Measurements from ENCODE around the gene NLRP13. TPM values are rescaled to one million over a fixed set of nuclear protein-coding genes. Genes with fewer than 3 reads are reported as not detected.

NLRP13 gene
- total and polyA plus RNA-seq, 7 donors = not detected

DNA sequence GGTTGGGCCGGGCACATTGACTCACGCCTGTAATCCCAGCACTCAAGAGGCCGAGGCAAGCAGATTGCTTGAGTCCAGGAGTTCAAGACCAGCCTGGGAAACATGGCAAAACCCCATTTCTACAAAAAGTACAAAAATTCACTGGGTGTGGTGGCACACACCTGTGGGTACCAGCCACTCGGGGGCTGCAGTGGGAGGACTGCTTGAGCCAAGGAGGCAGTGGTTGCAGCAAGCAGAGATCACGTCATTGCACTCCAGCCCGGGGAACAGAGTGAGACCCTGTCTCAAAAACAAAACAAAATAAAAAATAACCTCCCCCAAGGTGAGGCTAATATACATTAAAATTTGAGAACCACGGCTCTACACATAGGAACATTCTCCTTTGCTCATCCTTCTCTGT lies 24.9 kb downstream of the NLRP13 start:
- DNase-seq = no peak
- no peak overlapping the region for H3K27ac ChIP-seq
- H3K9me3 ChIP-seq = no peaks in the 10 kb centered on the region
- 81 to 86% methylated on average over 7 of the region's 7 CpGs for WGBS, 2 donors
- no peaks in the 10 kb centered on the region for H3K36me3 ChIP-seq
- no peak overlapping the region for H3K4me3 ChIP-seq
- no peaks in the 10 kb centered on the region for H3K4me1 ChIP-seq
- intact Hi-C loops (cut with DNase I) = no loop called here
- H3K27me3 ChIP-seq = no peaks in the 10 kb centered on the region
- no peak for TF ChIP-seq POLR2AphosphoS5 (IDR thresholded peaks at IDR 0.05)
- no peak for TF ChIP-seq POLR2A (IDR thresholded peaks at IDR 0.05)
- TF ChIP-seq EP300 (IDR thresholded peaks at IDR 0.05) = no peak
- no peak for TF ChIP-seq CTCF (IDR thresholded peaks at IDR 0.05)

GRCh38 chr19:55902080-55902751 lies 29.9 kb downstream of the NLRP13 start:
- no peak for TF ChIP-seq POLR2AphosphoS5 (IDR thresholded peaks at IDR 0.05)
- no peak for TF ChIP-seq POLR2A (IDR thresholded peaks at IDR 0.05)
- TF ChIP-seq CTCF (IDR thresholded peaks at IDR 0.05) = no peak
- no peak for TF ChIP-seq EP300 (IDR thresholded peaks at IDR 0.05)
- 71 to 81% methylated on average over 9 of the region's 9 CpGs for WGBS, 2 donors
- Histone ChIP-seq H3K9me3 (no peaks in the 10 kb centered on the region), H3K4me3 (no peak overlapping the region), H3K36me3 (no peaks in the 10 kb centered on the region), H3K27ac (no peak overlapping the region), H3K4me1 (no peaks in the 10 kb centered on the region), H3K27me3 (no peaks in the 10 kb centered on the region)
- intact Hi-C loops (cut with DNase I) = no loop called here
- DNase-seq = no peak

GRCh38 chr19:55901369-55902079 lies 30.6 kb downstream of the NLRP13 start:
- H3K4me1 ChIP-seq = no peaks in the 10 kb centered on the region
- H3K36me3 ChIP-seq = no peaks in the 10 kb centered on the region
- TF ChIP-seq EP300 (IDR thresholded peaks at IDR 0.05) (no peak), POLR2A (IDR thresholded peaks at IDR 0.05) (no peak), POLR2AphosphoS5 (IDR thresholded peaks at IDR 0.05) (no peak), CTCF (IDR thresholded peaks at IDR 0.05) (no peak)
- H3K27me3 ChIP-seq = no peaks in the 10 kb centered on the region
- intact Hi-C loops (cut with DNase I) = no loop called here
- H3K27ac ChIP-seq = no peak overlapping the region
- no peak for DNase-seq
- no peaks in the 10 kb centered on the region for H3K9me3 ChIP-seq
- no peak overlapping the region for H3K4me3 ChIP-seq
- 72 to 77% methylated on average over 13 of the region's 13 CpGs for WGBS, 2 donors

DNA sequence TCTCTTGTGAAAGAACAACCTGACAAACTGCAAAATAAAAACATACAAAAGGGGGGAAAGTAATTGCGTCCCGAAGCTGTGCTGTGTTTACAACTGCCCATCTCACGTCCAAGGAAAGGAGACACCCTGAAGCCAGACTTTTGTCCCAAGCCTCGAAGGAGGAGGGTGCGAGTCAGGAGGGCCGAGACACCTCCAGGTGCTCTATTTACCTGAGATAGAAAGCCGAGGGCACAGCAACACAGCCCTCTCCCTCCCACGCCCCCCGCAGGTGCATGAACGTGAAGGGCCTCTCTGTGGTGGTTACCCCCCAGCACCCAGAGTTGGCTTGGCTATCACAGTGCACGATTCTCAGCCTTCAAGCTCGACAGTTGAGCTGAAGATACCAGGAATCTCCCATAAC lies 33.2 kb downstream of the NLRP13 start:
- 74 to 83% methylated on average over 12 of the region's 12 CpGs for whole genome bisulfite sequencing, 2 donors
- no peaks in the 10 kb centered on the region for H3K36me3 ChIP-seq
- no peak overlapping the region for H3K4me3 ChIP-seq
- H3K27ac ChIP-seq = no peak overlapping the region
- H3K4me1 ChIP-seq = no peaks in the 10 kb centered on the region
- H3K27me3 ChIP-seq = no peaks in the 10 kb centered on the region
- intact Hi-C loops (cut with DNase I) = no loop called here
- no peaks in the 10 kb centered on the region for H3K9me3 ChIP-seq
- no peak for DNase-seq
- no peak for TF ChIP-seq CTCF (IDR thresholded peaks at IDR 0.05)
- no peak for TF ChIP-seq POLR2A (IDR thresholded peaks at IDR 0.05)
- TF ChIP-seq EP300 (IDR thresholded peaks at IDR 0.05) = no peak
- TF ChIP-seq POLR2AphosphoS5 (IDR thresholded peaks at IDR 0.05) = no peak
